Upper lobe of left lung (tissue), 6 donors: ENCODE measurements around the gene PITPNM1. TPM values are rescaled to one million over a fixed set of nuclear protein-coding genes. Genes with fewer than 3 reads are reported as not detected.
A peak's percentile ranks its signal among the peaks of the same experiment; 100 is the strongest.

Experiments used
- ATAC-seq, 2 donors: fragments of 200-7000 bp; cut with Tn5 transposase; one replicate each; pipeline ENCODE4 v1.9.1; 2022; ENCODE audit warnings: mild to moderate bottlenecking in 2 of 2, moderate library complexity in 2 of 2; ENCODE audit not compliant: low FRiP score in 2 of 2
- DNase-seq, 2 donors: peaks; one replicate each; pipeline ENCODE4 v3.0.0-alpha.2; 2019 to 2020
- H3K27ac ChIP-seq, 4 donors: fragments of 200-600 bp; sonication (generic); one replicate each; pipeline ENCODE4 v1.5.1; 2016 to 2019
- H3K27me3 ChIP-seq, 4 donors: fragments of 200-600 bp; sonication (generic); one replicate each; pipeline ENCODE4 v1.5.1; 2017 to 2019
- H3K36me3 ChIP-seq, 4 donors: fragments of 200-600 bp; sonication (generic); one replicate each; pipeline ENCODE4 v1.5.1; 2016 to 2019
- H3K4me1 ChIP-seq, 4 donors: fragments of 200-600 bp; sonication (generic); one replicate each; pipeline ENCODE4 v1.5.1; 2018 to 2019
- H3K4me3 ChIP-seq, 4 donors: fragments of 200-600 bp; sonication (generic); one replicate each; pipeline ENCODE4 v1.5.1; 2017 to 2019; ENCODE audit warnings: mild to moderate bottlenecking in 2 of 4, moderate library complexity in 1 of 4
- H3K9me3 ChIP-seq, 4 donors: fragments of 200-600 bp; sonication (generic); one replicate each; pipeline ENCODE4 v1.5.1; 2018 to 2019
- EP300 ChIP-seq, 4 donors: sonication (generic); formaldehyde crosslinking; IDR thresholded peaks; one replicate each; pipeline ENCODE4 v1.5.1; 2017; ENCODE audit warnings: antibody characterized with exemption in 4 of 4, control low read depth in 2 of 4
- POLR2A ChIP-seq, 4 donors: fragments of 450-650 bp; IDR thresholded peaks; one replicate each; pipeline ENCODE4 v1.5.1; 2016 to 2017; ENCODE audit warnings: antibody characterized with exemption in 4 of 4, mild to moderate bottlenecking in 2 of 4
- POLR2AphosphoS5 ChIP-seq, 2 donors: sonication (generic); formaldehyde crosslinking; IDR thresholded peaks; one replicate each; pipeline ENCODE4 v1.5.1; 2017; ENCODE audit warnings: antibody characterized with exemption in 2 of 2
- WGBS, 2 donors: methylation state at CpG; one replicate each; pipeline ENCODE4 v1.1.5; 2017 to 2018; 5-methylcytosine and 5-hydroxymethylcytosine counted together
- total RNA-seq, 6 donors: library from RNA; depleted of rRNA in 4 of 6; stranded (reverse); fragments of >200 nt in 4 of 6; gene quantifications; one replicate each; pipeline versions ENCODE4 v1.1.0 to v1.2.1, GENCODE V29; 2016 to 2021
- TF ChIP-seq, protein P1 (sequence below), 6 experiments: fragments of 450-650 bp in 4 of 6; fragments of 200-600 bp in 2 of 6; sonication (generic) in 2 of 6; IDR thresholded peaks; one replicate each; pipeline ENCODE4 v1.5.1; 2016 to 2019; ENCODE audit warnings: antibody characterized with exemption in 6 of 6
- donor health status: DM: no; HTN: no; CAD: no; lungs with moderate emphysema.
- donor health status: DM: no; HTN: yes; CAD: no; lungs with severe emphysema.

The PITPNM1 gene
- total RNA-seq, 6 donors from 2014 or later = 32.0 to 90.1 (median 40.7) TPM

DNA sequence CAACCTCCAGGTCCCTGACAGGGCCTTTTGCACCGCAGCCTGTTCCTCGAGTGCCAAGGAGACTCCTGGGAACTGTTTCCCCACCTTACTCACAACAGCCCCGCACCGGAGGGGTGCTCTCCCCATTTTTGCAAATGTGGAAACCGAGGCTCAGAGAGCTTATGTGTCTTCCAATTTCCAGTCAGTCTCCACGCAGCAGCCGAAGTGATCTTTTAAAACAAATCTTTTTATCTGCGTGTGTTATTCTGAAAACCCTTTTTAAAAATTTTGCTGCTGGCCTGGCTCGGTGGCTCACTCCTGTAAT lies 35.7 kb downstream of the PITPNM1 start:
- Histone ChIP-seq H3K4me3 (peak overlapping the region; percentile 66 to 98 (median 87)), H3K9me3 (no peaks in the 10 kb centered on the region), H3K27ac (peak overlapping the region; percentile 85 to 93 (median 90)), H3K4me1 (peaks cover 27 to 43% (median 33%) of the 10 kb centered on the region in 4 donors), H3K27me3 (no peaks in the 10 kb centered on the region), H3K36me3 (no peaks in the 10 kb centered on the region)
- ATAC-seq (no peak), DNase-seq (no peak)
- 12 to 15% methylated on average over 9 of the region's 9 CpGs for WGBS, 2 donors
- TF ChIP-seq EP300 (IDR thresholded peaks at IDR 0.05) (no peak), POLR2A (IDR thresholded peaks at IDR 0.05) (no peak), POLR2AphosphoS5 (IDR thresholded peaks at IDR 0.05) (no peak)
- TF ChIP-seq, protein P1, sequence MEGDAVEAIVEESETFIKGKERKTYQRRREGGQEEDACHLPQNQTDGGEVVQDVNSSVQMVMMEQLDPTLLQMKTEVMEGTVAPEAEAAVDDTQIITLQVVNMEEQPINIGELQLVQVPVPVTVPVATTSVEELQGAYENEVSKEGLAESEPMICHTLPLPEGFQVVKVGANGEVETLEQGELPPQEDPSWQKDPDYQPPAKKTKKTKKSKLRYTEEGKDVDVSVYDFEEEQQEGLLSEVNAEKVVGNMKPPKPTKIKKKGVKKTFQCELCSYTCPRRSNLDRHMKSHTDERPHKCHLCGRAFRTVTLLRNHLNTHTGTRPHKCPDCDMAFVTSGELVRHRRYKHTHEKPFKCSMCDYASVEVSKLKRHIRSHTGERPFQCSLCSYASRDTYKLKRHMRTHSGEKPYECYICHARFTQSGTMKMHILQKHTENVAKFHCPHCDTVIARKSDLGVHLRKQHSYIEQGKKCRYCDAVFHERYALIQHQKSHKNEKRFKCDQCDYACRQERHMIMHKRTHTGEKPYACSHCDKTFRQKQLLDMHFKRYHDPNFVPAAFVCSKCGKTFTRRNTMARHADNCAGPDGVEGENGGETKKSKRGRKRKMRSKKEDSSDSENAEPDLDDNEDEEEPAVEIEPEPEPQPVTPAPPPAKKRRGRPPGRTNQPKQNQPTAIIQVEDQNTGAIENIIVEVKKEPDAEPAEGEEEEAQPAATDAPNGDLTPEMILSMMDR (IDR thresholded peaks at IDR 0.05) = peak in 1 of 6 experiments; percentile 2

DNA sequence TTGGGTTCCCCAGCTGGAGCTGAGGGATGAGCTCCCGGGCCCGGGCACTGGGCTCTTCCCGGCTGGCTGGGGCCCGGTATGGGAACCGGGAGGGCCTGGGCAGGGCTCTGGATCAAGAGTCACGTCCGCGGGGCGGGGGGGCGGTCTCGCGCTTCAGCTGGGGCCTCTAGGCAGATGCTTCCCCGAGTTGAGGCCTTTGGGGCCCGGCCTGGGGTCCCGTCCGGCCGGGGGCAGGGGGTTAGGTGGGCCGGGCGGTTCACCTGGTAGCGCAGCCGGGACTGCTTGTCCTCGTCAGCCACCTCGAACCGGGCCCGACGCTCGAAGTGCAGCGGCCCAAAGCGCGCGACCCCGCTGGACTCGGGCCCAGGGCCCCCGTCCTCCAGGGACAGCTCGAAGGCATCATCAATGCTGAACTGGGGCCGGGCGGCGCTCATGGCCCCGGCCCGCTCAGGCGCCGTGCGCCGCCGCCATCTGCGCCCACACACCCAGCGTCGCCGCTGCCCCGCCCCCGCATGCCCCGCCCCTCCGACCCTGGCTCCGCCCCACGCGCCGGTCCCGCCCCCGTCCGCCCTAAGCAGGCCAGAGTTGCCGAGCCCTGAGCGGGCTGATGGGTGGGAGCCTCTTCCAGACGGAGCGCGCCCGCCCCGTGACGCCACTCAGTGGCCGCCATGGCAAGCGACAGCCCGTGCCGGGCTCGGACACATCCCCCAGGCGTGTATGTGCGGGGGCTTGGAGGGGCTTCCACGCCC lies 36.2 kb downstream of the PITPNM1 start, which contains the start of gene TMEM134:
Gene TMEM134 (minus strand): TSS at position 493 of the 749 bp plus-strand sequence. CDS start 59 bp downstream, at position 434.
- peak; percentile 96 to 99 for DNase-seq
- Histone ChIP-seq H3K27ac (peak within 1 kb of the TSS; percentile 85 to 93 (median 90)), H3K27me3 (no peaks in the 10 kb centered on the region), H3K36me3 (no peaks in the 10 kb centered on the region), H3K4me3 (peak within 1 kb of the TSS; percentile 71 to 98 (median 87)), H3K9me3 (no peaks in the 10 kb centered on the region), H3K4me1 (peaks cover 30 to 49% (median 37%) of the 10 kb centered on the region in 4 donors)
- peak; percentile 95 to 96 for ATAC-seq
- WGBS, 2 donors = 0% methylated on average over 5 to 9 of the region's 76 CpGs
- TF ChIP-seq POLR2AphosphoS5 (IDR thresholded peaks at IDR 0.05) (peak; percentile 85 to 88), POLR2A (IDR thresholded peaks at IDR 0.05) (peak in 3 of 4 donors; percentile 59 to 85 (median 80)), EP300 (IDR thresholded peaks at IDR 0.05) (peak in 1 of 4 donors; percentile 14)
- TF ChIP-seq, protein P1 (IDR thresholded peaks at IDR 0.05) = peak; percentile 51 to 79 (median 68)

DNA sequence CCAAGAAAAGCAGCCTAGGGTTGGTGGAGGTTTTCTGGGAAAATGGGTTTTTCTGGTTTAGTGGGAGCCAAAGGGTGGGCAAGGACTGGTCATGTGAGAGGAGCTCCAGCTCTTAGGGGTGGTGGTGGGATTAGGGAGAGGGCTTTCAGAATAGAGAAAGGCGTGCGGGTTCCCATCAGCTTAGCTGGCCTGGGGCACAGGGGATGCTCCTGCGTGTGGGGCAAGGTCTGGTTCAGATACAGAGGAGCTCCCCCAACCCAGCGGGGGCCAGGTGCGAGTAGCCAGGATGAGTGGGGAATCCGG lies 36.8 kb downstream of the PITPNM1 start:
- Histone ChIP-seq H3K27me3 (no peaks in the 10 kb centered on the region), H3K9me3 (no peaks in the 10 kb centered on the region), H3K4me3 (peak overlapping the region; percentile 71 to 98 (median 87)), H3K4me1 (peaks cover 33 to 53% (median 40%) of the 10 kb centered on the region in 4 donors), H3K27ac (peak overlapping the region; percentile 77 to 93 (median 90)), H3K36me3 (no peaks in the 10 kb centered on the region)
- no peak for TF ChIP-seq POLR2A (IDR thresholded peaks at IDR 0.05)
- TF ChIP-seq, protein P1 (IDR thresholded peaks at IDR 0.05) = no peak
- WGBS, 2 donors = 0 to 4% methylated on average over 4 to 6 of the region's 6 CpGs
- DNase-seq (no peak), ATAC-seq (no peak)

DNA sequence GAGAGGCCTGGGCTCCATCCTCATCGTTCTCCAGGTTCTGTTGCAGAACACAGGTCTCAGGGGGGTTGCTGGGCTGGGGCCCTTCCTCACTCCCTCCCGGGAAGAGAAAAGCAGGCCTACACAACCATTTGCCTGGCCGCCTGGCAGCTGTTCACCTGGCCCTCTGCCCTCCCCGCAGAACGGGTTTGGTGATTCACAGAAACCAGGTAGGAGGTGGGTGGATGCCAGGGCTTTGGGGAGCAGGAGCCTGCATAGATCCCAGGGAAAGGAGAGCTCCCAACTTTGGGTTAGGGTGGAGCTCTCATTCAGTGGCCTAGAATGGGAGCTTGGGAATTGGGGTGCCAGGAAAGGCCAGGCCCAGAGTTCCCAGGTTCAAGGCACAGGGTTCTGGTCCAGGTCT lies 37.1 kb downstream of the PITPNM1 start:
- WGBS, 2 donors = 56% methylated on average over 4 of the region's 5 CpGs; no CpG with 5 or more reads in 1 of the 2 donors
- DNase-seq (peak; percentile 85 to 87), ATAC-seq (no peak)
- Histone ChIP-seq H3K27ac (peak overlapping the region; percentile 77 to 93 (median 90)), H3K4me3 (peak overlapping the region; percentile 71 to 98 (median 87)), H3K4me1 (peaks cover 33 to 53% (median 40%) of the 10 kb centered on the region in 4 donors), H3K27me3 (no peaks in the 10 kb centered on the region), H3K36me3 (no peaks in the 10 kb centered on the region), H3K9me3 (no peaks in the 10 kb centered on the region)
- peak in 1 of 4 donors; percentile 20 for TF ChIP-seq POLR2A (IDR thresholded peaks at IDR 0.05)
- TF ChIP-seq, protein P1 (IDR thresholded peaks at IDR 0.05) = no peak
